ENCODE data around the gene HOXB5. TPM values are rescaled to one million over a fixed set of nuclear protein-coding genes. Genes with fewer than 3 reads are reported as not detected.

Gene HOXB5
- total RNA-seq, 1 donor from 2014 or later, result not detected

- peaks cover 0 to 13% (median 3%) of the 10 kb centered on the region in 3 donors for H3K4me1 ChIP-seq (ENCODE audit: control insufficient read depth in 3 of 3, insufficient read depth in 3 of 3, low read length in 3 of 3)
- peaks cover 0 to 2% (median 0%) of the 10 kb centered on the region in 3 donors for H3K36me3 ChIP-seq (ENCODE audit: control insufficient read depth in 3 of 3, insufficient read depth in 3 of 3, low read length in 3 of 3)
- H3K4me3 ChIP-seq (ENCODE audit: low read length in 3 of 3), result peak overlapping the region in 1 of 3 donors; percentile 64
- H3K27ac ChIP-seq (ENCODE audit: low read depth, low read length), result no peak overlapping the region
- peak overlapping the region in 1 of 3 donors; percentile 74 for H3K9ac ChIP-seq (ENCODE audit: low read depth in 1 of 3, low read length in 3 of 3)
- H3K27me3 ChIP-seq (ENCODE audit: control insufficient read depth in 3 of 3, insufficient read depth in 3 of 3, low read length in 3 of 3), result peaks cover 7 to 82% (median 59%) of the 10 kb centered on the region in 3 donors
- no peaks in the 10 kb centered on the region for H3K9me3 ChIP-seq (ENCODE audit: control insufficient read depth in 3 of 3, low read length in 3 of 3)
These were observed 38.0 kb downstream of the HOXB5 start for GRCh38 chr17:48555258-48556228.

GRCh38 chr17:48554412-48555257 is 38.9 kb downstream of the HOXB5 start:
- peaks cover 0 to 11% (median 3%) of the 10 kb centered on the region in 3 donors for H3K4me1 ChIP-seq (ENCODE audit: control insufficient read depth in 3 of 3, insufficient read depth in 3 of 3, low read length in 3 of 3)
- H3K27me3 ChIP-seq (ENCODE audit: control insufficient read depth in 3 of 3, insufficient read depth in 3 of 3, low read length in 3 of 3), result peaks cover 3 to 82% (median 61%) of the 10 kb centered on the region in 3 donors
- H3K9me3 ChIP-seq (ENCODE audit: control insufficient read depth in 3 of 3, low read length in 3 of 3), result no peaks in the 10 kb centered on the region
- no peak overlapping the region for H3K27ac ChIP-seq (ENCODE audit: low read depth, low read length)
- H3K36me3 ChIP-seq (ENCODE audit: control insufficient read depth in 3 of 3, insufficient read depth in 3 of 3, low read length in 3 of 3), result peaks cover 0 to 6% (median 0%) of the 10 kb centered on the region in 3 donors
- peak overlapping the region in 1 of 3 donors; percentile 74 for H3K9ac ChIP-seq (ENCODE audit: low read depth in 1 of 3, low read length in 3 of 3)
- peak overlapping the region in 1 of 3 donors; percentile 64 for H3K4me3 ChIP-seq (ENCODE audit: low read length in 3 of 3)

- Histone ChIP-seq H3K4me1 (ENCODE audit: control insufficient read depth in 3 of 3, insufficient read depth in 3 of 3, low read length in 3 of 3) (peaks cover 0 to 11% (median 3%) of the 10 kb centered on the region in 3 donors), H3K27ac (ENCODE audit: low read depth, low read length) (no peak overlapping the region), H3K27me3 (ENCODE audit: control insufficient read depth in 3 of 3, insufficient read depth in 3 of 3, low read length in 3 of 3) (peaks cover 3 to 79% (median 56%) of the 10 kb centered on the region in 3 donors), H3K4me3 (ENCODE audit: low read length in 3 of 3) (no peak overlapping the region), H3K9ac (ENCODE audit: low read depth in 1 of 3, low read length in 3 of 3) (no peak overlapping the region), H3K36me3 (ENCODE audit: control insufficient read depth in 3 of 3, insufficient read depth in 3 of 3, low read length in 3 of 3) (peaks cover 0 to 3% (median 0%) of the 10 kb centered on the region in 3 donors), H3K9me3 (ENCODE audit: control insufficient read depth in 3 of 3, low read length in 3 of 3) (no peaks in the 10 kb centered on the region)
These were observed 39.8 kb downstream of the HOXB5 start for GRCh38 chr17:48553826-48554225.

- Histone ChIP-seq H3K9ac (ENCODE audit: low read depth in 1 of 3, low read length in 3 of 3) (no peak overlapping the region), H3K4me3 (ENCODE audit: low read length in 3 of 3) (no peak overlapping the region), H3K4me1 (ENCODE audit: control insufficient read depth in 3 of 3, insufficient read depth in 3 of 3, low read length in 3 of 3) (peaks cover 0 to 13% (median 3%) of the 10 kb centered on the region in 3 donors), H3K9me3 (ENCODE audit: control insufficient read depth in 3 of 3, low read length in 3 of 3) (no peaks in the 10 kb centered on the region), H3K27ac (ENCODE audit: low read depth, low read length) (no peak overlapping the region), H3K36me3 (ENCODE audit: control insufficient read depth in 3 of 3, insufficient read depth in 3 of 3, low read length in 3 of 3) (peaks cover 0 to 3% (median 0%) of the 10 kb centered on the region in 3 donors), H3K27me3 (ENCODE audit: control insufficient read depth in 3 of 3, insufficient read depth in 3 of 3, low read length in 3 of 3) (peaks cover 3 to 77% (median 53%) of the 10 kb centered on the region in 3 donors)
These were observed 40.4 kb downstream of the HOXB5 start for GRCh38 chr17:48553190-48553547.

- peaks cover 3 to 76% (median 57%) of the 10 kb centered on the region in 3 donors for H3K27me3 ChIP-seq (ENCODE audit: control insufficient read depth in 3 of 3, insufficient read depth in 3 of 3, low read length in 3 of 3)
- H3K9ac ChIP-seq (ENCODE audit: low read depth in 1 of 3, low read length in 3 of 3), result no peak overlapping the region
- no peak overlapping the region for H3K27ac ChIP-seq (ENCODE audit: low read depth, low read length)
- peaks cover 0 to 3% (median 0%) of the 10 kb centered on the region in 3 donors for H3K36me3 ChIP-seq (ENCODE audit: control insufficient read depth in 3 of 3, insufficient read depth in 3 of 3, low read length in 3 of 3)
- no peaks in the 10 kb centered on the region for H3K9me3 ChIP-seq (ENCODE audit: control insufficient read depth in 3 of 3, low read length in 3 of 3)
- peaks cover 0 to 15% (median 3%) of the 10 kb centered on the region in 3 donors for H3K4me1 ChIP-seq (ENCODE audit: control insufficient read depth in 3 of 3, insufficient read depth in 3 of 3, low read length in 3 of 3)
- H3K4me3 ChIP-seq (ENCODE audit: low read length in 3 of 3), result no peak overlapping the region
These were observed 41.0 kb downstream of the HOXB5 start for GRCh38 chr17:48552466-48553189.

- H3K4me1 ChIP-seq (ENCODE audit: control insufficient read depth in 3 of 3, insufficient read depth in 3 of 3, low read length in 3 of 3), result peaks cover 0 to 15% (median 3%) of the 10 kb centered on the region in 3 donors
- H3K9ac ChIP-seq (ENCODE audit: low read depth in 1 of 3, low read length in 3 of 3), result no peak overlapping the region
- H3K27me3 ChIP-seq (ENCODE audit: control insufficient read depth in 3 of 3, insufficient read depth in 3 of 3, low read length in 3 of 3), result peaks cover 3 to 76% (median 58%) of the 10 kb centered on the region in 3 donors
- no peaks in the 10 kb centered on the region for H3K9me3 ChIP-seq (ENCODE audit: control insufficient read depth in 3 of 3, low read length in 3 of 3)
- peaks cover 0 to 3% (median 0%) of the 10 kb centered on the region in 3 donors for H3K36me3 ChIP-seq (ENCODE audit: control insufficient read depth in 3 of 3, insufficient read depth in 3 of 3, low read length in 3 of 3)
- H3K27ac ChIP-seq (ENCODE audit: low read depth, low read length), result no peak overlapping the region
- no peak overlapping the region for H3K4me3 ChIP-seq (ENCODE audit: low read length in 3 of 3)
These were observed 41.7 kb downstream of the HOXB5 start for GRCh38 chr17:48551596-48552465.

GRCh38 chr17:48551214-48551555 is 42.4 kb downstream of the HOXB5 start:
- peaks cover 0 to 19% (median 3%) of the 10 kb centered on the region in 3 donors for H3K4me1 ChIP-seq (ENCODE audit: control insufficient read depth in 3 of 3, insufficient read depth in 3 of 3, low read length in 3 of 3)
- H3K4me3 ChIP-seq (ENCODE audit: low read length in 3 of 3), result no peak overlapping the region
- no peak overlapping the region for H3K9ac ChIP-seq (ENCODE audit: low read depth in 1 of 3, low read length in 3 of 3)
- H3K27ac ChIP-seq (ENCODE audit: low read depth, low read length), result no peak overlapping the region
- peaks cover 0 to 3% (median 0%) of the 10 kb centered on the region in 3 donors for H3K36me3 ChIP-seq (ENCODE audit: control insufficient read depth in 3 of 3, insufficient read depth in 3 of 3, low read length in 3 of 3)
- H3K27me3 ChIP-seq (ENCODE audit: control insufficient read depth in 3 of 3, insufficient read depth in 3 of 3, low read length in 3 of 3), result peaks cover 3 to 79% (median 58%) of the 10 kb centered on the region in 3 donors
- no peaks in the 10 kb centered on the region for H3K9me3 ChIP-seq (ENCODE audit: control insufficient read depth in 3 of 3, low read length in 3 of 3)

- H3K9ac ChIP-seq (ENCODE audit: low read depth in 1 of 3, low read length in 3 of 3), result no peak overlapping the region
- H3K9me3 ChIP-seq (ENCODE audit: control insufficient read depth in 3 of 3, low read length in 3 of 3), result no peaks in the 10 kb centered on the region
- no peak overlapping the region for H3K27ac ChIP-seq (ENCODE audit: low read depth, low read length)
- H3K36me3 ChIP-seq (ENCODE audit: control insufficient read depth in 3 of 3, insufficient read depth in 3 of 3, low read length in 3 of 3), result peaks cover 0 to 3% (median 0%) of the 10 kb centered on the region in 3 donors
- H3K4me1 ChIP-seq (ENCODE audit: control insufficient read depth in 3 of 3, insufficient read depth in 3 of 3, low read length in 3 of 3), result peaks cover 0 to 23% (median 3%) of the 10 kb centered on the region in 3 donors
- peaks cover 3 to 78% (median 58%) of the 10 kb centered on the region in 3 donors for H3K27me3 ChIP-seq (ENCODE audit: control insufficient read depth in 3 of 3, insufficient read depth in 3 of 3, low read length in 3 of 3)
- no peak overlapping the region for H3K4me3 ChIP-seq (ENCODE audit: low read length in 3 of 3)
These were observed 42.9 kb downstream of the HOXB5 start for GRCh38 chr17:48550502-48551213.

All from skeletal muscle tissue (tissue), 4 donors.